Colonic mucosa (tissue), 4 donors: ENCODE measurements around the gene GRIK4. TPM values are rescaled to one million over a fixed set of nuclear protein-coding genes. Genes with fewer than 3 reads are reported as not detected.

ENCODE experiments used
- DNase-seq: peaks from one replicate; pipeline ENCODE4 v3.0.0-alpha.2; 2020
- H3K27ac ChIP-seq: fragments of 200-600 bp; one replicate; pipeline ENCODE4 v1.8.0; 2021
- H3K27me3 ChIP-seq: fragments of 200-600 bp; one replicate; pipeline ENCODE4 v1.8.0; 2021
- H3K36me3 ChIP-seq: fragments of 200-600 bp; one replicate; pipeline ENCODE4 v1.8.0; 2021
- H3K4me1 ChIP-seq: fragments of 200-600 bp; one replicate; pipeline ENCODE4 v1.8.0; 2021; ENCODE audit warnings: mild to moderate bottlenecking
- H3K4me3 ChIP-seq: fragments of 200-600 bp; one replicate; pipeline ENCODE4 v1.8.0; 2021
- H3K9ac ChIP-seq, 2 donors: one replicate each; pipeline ENCODE4 v1.7.0; 2013; ENCODE audit warnings: control low read depth in 2 of 2, low read depth in 2 of 2, low read length in 2 of 2
- H3K9me3 ChIP-seq: fragments of 200-600 bp; one replicate; pipeline ENCODE4 v1.8.0; 2021
- intact Hi-C: fragments of 100-400 bp; cut with DNase I; formaldehyde crosslinking; loops from one replicate; pipeline ENCODE4 v1.14.1; 2022
- total RNA-seq, 2 donors: library from RNA; stranded (reverse); fragmentation: NEBNext Ultra II Directional in 1 of 2; extraction: Animal tissue kit (Norgen Biotek cat#: 25700) in 1 of 2; gene quantifications; one replicate each; pipeline ENCODE4 v1.2.1, GENCODE V29; 2021
- TF ChIP-seq, protein P1 (sequence below): fragments of 200-600 bp; IDR thresholded peaks from one replicate; pipeline ENCODE4 v1.8.0; 2022; ENCODE audit warnings: antibody characterized with exemption, mild to moderate bottlenecking
- donor health status: healthy.
- donor health status: DM: no; HTN: no; CAD: no.
- donor health status: DM: no; HTN: no; CAD: no.

The GRIK4 gene
- total RNA-seq, 2 donors from 2014 or later: 0.10 to 0.21 TPM

DNA sequence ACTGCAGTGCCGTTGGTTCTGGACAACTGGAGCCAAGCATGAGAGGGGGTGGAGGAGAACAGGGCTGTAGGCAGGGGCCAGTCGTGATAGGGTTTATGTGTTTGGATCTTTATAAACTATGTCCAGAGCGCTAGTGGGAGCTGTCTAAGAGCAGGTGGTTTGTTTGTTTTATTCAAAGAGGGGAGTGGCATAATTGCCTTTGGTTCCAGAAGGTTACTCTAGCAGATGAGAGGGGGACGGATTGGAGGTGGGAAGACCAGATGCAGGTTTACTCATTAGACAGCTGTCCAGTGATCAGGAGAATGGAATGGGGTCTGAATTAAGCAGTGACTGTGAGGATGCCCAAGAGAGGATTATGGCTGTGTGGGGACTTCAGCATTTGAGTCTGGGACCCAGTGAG is 403.1 kb downstream of the GRIK4 start:
- TF ChIP-seq, protein P1, sequence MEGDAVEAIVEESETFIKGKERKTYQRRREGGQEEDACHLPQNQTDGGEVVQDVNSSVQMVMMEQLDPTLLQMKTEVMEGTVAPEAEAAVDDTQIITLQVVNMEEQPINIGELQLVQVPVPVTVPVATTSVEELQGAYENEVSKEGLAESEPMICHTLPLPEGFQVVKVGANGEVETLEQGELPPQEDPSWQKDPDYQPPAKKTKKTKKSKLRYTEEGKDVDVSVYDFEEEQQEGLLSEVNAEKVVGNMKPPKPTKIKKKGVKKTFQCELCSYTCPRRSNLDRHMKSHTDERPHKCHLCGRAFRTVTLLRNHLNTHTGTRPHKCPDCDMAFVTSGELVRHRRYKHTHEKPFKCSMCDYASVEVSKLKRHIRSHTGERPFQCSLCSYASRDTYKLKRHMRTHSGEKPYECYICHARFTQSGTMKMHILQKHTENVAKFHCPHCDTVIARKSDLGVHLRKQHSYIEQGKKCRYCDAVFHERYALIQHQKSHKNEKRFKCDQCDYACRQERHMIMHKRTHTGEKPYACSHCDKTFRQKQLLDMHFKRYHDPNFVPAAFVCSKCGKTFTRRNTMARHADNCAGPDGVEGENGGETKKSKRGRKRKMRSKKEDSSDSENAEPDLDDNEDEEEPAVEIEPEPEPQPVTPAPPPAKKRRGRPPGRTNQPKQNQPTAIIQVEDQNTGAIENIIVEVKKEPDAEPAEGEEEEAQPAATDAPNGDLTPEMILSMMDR: no peak
- no peak overlapping the region for H3K27ac ChIP-seq
- H3K4me3 ChIP-seq: no peak overlapping the region
- no peaks in the 10 kb centered on the region for H3K9me3 ChIP-seq
- DNase-seq: no peak
- no peaks in the 10 kb centered on the region for H3K27me3 ChIP-seq
- H3K36me3 ChIP-seq: no peaks in the 10 kb centered on the region
- H3K4me1 ChIP-seq: no peaks in the 10 kb centered on the region
- no peak overlapping the region for H3K9ac ChIP-seq
- intact Hi-C loops: no loop called here

DNA sequence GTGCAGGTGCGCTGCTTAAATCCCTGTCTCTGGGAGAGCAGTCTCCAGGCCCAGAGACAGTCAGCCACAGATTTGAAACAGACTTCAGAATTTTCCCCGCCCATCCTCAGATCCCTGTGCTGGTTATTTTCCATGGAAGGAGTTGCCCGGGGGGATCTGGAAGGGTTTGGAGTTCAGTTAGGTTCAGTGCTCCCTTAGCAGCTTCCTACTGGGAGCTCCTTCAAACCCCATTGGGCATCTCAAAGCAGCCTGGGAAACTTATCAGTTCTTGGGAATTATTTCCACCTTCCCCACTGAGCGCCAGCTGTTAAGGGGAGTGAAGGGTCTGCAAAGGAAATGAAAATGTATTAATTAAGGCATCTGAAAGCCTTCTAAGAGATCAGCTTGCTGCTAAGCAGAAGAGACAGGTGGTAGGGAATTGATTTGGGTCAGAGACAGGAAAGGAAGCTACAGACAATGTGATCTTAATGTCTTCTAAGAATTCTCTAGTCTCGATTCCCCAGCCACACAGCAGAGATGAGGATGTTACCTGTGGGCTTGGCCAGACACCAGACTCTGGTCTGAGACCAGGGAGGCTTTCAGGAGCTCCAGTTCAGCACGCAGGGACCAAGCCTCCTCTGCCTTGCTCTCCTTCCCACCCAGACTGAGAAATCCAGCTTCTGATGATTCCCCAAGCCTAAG is 406.2 kb downstream of the GRIK4 start:
- H3K9ac ChIP-seq: no peak overlapping the region
- intact Hi-C loops: no loop called here
- H3K27me3 ChIP-seq: no peaks in the 10 kb centered on the region
- no peak for DNase-seq
- H3K36me3 ChIP-seq: no peaks in the 10 kb centered on the region
- no peak overlapping the region for H3K4me3 ChIP-seq
- H3K27ac ChIP-seq: no peak overlapping the region
- H3K9me3 ChIP-seq: no peaks in the 10 kb centered on the region
- TF ChIP-seq, protein P1: no peak
- H3K4me1 ChIP-seq: no peaks in the 10 kb centered on the region

DNA sequence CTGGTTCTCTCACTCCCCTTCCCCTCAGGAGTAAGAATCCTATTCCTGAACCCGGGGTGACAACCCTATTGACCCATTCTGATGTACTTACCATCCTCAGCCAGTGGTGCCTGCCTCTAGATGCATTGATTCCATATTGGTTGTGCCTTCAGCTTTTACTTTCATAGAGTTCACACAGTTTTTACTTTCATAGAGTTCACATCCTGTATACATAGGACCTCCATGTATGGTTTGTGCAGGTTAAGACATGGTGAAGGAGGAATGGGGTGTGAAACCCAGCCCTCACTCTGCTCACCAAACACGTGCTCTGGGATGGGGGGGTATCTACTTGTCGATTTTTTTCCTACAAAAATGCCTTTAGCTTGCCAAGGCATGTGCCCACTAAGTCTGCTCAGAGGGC is 406.7 kb downstream of the GRIK4 start:
- intact Hi-C loops: no loop called here
- Histone ChIP-seq H3K27ac (no peak overlapping the region), H3K4me3 (no peak overlapping the region), H3K9ac (no peak overlapping the region), H3K4me1 (no peaks in the 10 kb centered on the region), H3K27me3 (no peaks in the 10 kb centered on the region), H3K36me3 (no peaks in the 10 kb centered on the region), H3K9me3 (no peaks in the 10 kb centered on the region)
- DNase-seq: no peak
- TF ChIP-seq, protein P1: no peak

DNA sequence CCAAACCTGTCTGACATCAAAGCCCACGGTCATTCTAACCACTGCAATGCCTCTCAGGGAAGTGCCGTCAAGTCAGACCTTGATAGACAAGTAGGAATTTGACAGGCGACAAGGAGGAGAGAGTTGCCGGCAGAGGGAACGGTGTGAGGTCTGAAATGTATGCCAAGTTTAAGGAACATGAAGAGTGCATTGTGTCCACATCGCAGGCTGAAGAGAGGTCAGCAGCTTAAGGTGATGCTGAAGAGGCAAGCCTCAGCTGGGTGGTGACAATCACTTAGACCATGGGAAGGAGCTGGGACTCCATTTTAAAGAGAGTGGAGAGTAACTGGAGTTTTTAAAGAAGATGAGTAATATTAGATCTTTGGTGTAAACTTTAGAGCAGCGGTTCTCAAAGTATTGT is 407.5 kb downstream of the GRIK4 start:
- no peak for DNase-seq
- Histone ChIP-seq H3K36me3 (no peaks in the 10 kb centered on the region), H3K27me3 (no peaks in the 10 kb centered on the region), H3K9ac (no peak overlapping the region), H3K4me3 (no peak overlapping the region), H3K4me1 (no peaks in the 10 kb centered on the region), H3K9me3 (no peaks in the 10 kb centered on the region), H3K27ac (no peak overlapping the region)
- TF ChIP-seq, protein P1: no peak
- intact Hi-C loops: no loop called here

DNA sequence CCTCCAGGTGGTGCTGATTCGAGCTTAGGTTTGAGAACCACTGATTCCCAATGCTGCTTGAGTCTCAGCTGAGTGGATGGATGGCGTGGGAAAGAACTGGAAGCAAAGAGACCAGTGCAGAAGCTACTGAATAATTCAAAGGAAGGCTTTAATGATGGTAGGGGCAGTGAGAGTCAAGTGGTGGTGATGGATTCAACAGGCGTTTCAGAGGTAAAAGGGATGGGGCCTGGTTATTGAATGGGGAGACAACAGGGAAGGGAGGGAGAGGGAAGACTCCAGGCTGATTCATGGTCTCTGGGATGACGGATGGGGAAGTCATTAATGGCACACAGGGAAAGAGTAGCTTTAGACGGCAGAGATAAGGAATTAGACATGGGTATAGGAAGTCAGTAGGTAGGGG is 408.0 kb downstream of the GRIK4 start:
- H3K36me3 ChIP-seq: no peaks in the 10 kb centered on the region
- no peaks in the 10 kb centered on the region for H3K27me3 ChIP-seq
- no peak overlapping the region for H3K4me3 ChIP-seq
- H3K4me1 ChIP-seq: no peaks in the 10 kb centered on the region
- no peaks in the 10 kb centered on the region for H3K9me3 ChIP-seq
- intact Hi-C loops: no loop called here
- no peak overlapping the region for H3K27ac ChIP-seq
- DNase-seq: no peak
- no peak overlapping the region for H3K9ac ChIP-seq
- TF ChIP-seq, protein P1: no peak
